Gastroesophageal sphincter (tissue), 3 donors: ENCODE results near the gene FASN.

Experiments
- EP300 ChIP-seq: sonication (generic); formaldehyde crosslinking; IDR thresholded peaks from one replicate; pipeline ENCODE4 v1.6.1; 2017; ENCODE audit warnings: antibody characterized with exemption, mild to moderate bottlenecking
- POLR2A ChIP-seq, 2 donors: fragments of 450-650 bp; IDR thresholded peaks; one replicate each; pipeline ENCODE4 v1.6.1; 2017; ENCODE audit warnings: antibody characterized with exemption in 2 of 2, mild to moderate bottlenecking in 2 of 2, moderate library complexity in 1 of 2
- TF ChIP-seq, protein P1 (sequence below), 4 experiments: fragments of 200-600 bp in 2 of 4; fragments of 450-650 bp in 2 of 4; sonication (generic) in 1 of 4; IDR thresholded peaks; one replicate each; pipeline ENCODE4 v1.5.1; 2017 to 2019; ENCODE audit warnings: antibody characterized with exemption in 4 of 4, mild to moderate bottlenecking in 2 of 4, moderate library complexity in 2 of 4

DNA sequence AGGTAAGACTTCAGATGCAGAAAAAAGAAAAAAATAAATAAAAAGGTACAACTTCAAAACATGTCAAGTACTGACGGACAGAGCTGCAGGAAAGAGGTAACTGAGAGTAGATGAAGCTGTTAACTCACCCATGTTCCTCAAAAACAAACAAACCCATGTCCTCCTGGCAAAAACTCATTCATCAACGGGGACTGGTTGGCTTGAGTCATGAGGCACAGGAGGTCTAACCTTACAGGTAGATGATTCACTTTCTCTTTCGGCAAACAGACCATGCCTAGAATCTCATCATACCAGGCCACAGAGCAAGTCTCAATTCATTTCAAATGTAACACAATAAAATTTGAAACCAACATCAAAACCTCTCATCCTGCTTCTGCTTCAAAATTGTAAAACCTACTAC lies 12.3 kb upstream of the FASN start:
- TF ChIP-seq, protein P1, sequence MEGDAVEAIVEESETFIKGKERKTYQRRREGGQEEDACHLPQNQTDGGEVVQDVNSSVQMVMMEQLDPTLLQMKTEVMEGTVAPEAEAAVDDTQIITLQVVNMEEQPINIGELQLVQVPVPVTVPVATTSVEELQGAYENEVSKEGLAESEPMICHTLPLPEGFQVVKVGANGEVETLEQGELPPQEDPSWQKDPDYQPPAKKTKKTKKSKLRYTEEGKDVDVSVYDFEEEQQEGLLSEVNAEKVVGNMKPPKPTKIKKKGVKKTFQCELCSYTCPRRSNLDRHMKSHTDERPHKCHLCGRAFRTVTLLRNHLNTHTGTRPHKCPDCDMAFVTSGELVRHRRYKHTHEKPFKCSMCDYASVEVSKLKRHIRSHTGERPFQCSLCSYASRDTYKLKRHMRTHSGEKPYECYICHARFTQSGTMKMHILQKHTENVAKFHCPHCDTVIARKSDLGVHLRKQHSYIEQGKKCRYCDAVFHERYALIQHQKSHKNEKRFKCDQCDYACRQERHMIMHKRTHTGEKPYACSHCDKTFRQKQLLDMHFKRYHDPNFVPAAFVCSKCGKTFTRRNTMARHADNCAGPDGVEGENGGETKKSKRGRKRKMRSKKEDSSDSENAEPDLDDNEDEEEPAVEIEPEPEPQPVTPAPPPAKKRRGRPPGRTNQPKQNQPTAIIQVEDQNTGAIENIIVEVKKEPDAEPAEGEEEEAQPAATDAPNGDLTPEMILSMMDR (IDR thresholded peaks at IDR 0.05): no peak
- TF ChIP-seq EP300 (no peak), POLR2A (IDR thresholded peaks at IDR 0.05) (no peak)
